OCI-LY3 (cell line): ENCODE results near the gene ST3GAL4.

Source experiments
- EZH2phosphoT487 ChIP-seq: fragments of 200-600 bp; shearing (Covaris generic); IDR thresholded peaks from 2 replicates; pipeline ENCODE4 v1.6.1; 2018; ENCODE audit warnings: antibody characterized with exemption, mixed run types, low read depth
- TF ChIP-seq, protein P1 (sequence below): fragments of 200-600, 300-600 bp; sonication (generic); IDR thresholded peaks from 2 replicates; pipeline ENCODE4 v1.5.1; 2014; ENCODE audit warnings: antibody characterized with exemption, low read length, low read depth

DNA sequence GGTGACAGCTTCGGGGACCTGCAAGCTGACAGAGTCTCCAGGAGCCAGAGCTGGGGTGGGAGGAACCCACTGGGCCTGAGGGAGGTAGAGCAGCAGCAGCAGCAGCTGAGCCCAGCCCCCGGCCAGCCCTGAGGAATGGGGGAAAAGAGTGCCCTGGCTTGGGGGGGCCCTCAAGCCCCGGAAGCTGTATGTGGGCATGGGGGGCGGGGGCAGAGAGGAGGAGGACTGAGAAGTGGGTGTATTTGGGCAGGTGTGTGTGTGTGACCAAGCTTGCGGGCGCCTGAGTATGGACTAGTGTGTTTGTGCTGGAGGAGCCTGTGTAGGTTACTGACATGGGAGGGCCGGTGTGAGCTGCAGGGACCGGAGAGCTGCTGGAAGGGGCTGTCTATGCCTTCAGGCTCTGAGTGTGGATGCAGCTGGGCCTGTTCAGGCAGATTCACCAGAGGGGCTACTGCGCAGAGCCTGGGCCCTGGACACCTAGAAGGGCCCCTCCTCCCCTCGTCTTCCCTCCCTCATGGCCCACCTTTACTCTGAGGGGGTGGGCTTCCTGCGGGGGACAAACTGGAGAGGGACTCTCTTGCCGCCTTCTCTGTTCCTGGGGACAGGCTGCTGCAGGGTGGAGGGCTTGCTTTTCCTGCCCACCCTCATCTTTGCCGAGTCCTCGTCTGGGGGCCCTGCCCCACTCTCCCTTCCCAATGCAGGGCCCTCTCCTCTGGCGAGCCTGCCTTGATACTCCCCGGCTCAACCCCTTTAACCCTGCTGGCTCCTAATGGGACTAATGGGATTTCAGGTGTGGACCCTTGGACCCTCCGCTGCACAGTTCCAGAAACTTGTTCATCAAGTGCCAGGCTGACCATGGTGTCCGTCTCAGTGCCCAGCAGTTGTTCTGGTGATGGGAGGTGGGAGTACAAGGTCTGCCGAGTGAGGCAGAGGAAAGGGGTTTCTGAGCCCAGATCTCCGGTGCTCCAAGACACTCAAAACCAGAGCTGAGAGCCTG lies 28.2 kb downstream of the ST3GAL4 start:
- TF ChIP-seq, protein P1, sequence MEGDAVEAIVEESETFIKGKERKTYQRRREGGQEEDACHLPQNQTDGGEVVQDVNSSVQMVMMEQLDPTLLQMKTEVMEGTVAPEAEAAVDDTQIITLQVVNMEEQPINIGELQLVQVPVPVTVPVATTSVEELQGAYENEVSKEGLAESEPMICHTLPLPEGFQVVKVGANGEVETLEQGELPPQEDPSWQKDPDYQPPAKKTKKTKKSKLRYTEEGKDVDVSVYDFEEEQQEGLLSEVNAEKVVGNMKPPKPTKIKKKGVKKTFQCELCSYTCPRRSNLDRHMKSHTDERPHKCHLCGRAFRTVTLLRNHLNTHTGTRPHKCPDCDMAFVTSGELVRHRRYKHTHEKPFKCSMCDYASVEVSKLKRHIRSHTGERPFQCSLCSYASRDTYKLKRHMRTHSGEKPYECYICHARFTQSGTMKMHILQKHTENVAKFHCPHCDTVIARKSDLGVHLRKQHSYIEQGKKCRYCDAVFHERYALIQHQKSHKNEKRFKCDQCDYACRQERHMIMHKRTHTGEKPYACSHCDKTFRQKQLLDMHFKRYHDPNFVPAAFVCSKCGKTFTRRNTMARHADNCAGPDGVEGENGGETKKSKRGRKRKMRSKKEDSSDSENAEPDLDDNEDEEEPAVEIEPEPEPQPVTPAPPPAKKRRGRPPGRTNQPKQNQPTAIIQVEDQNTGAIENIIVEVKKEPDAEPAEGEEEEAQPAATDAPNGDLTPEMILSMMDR, result no peak
- no peak for TF ChIP-seq EZH2phosphoT487
